ENCODE data around the gene WDR7.

- TF ChIP-seq ATF6 (CRISPR knock-in tag; IDR thresholded peaks at IDR 0.05): no peak
- no peak for TF ChIP-seq ZNF347 (CRISPR knock-in tag; IDR thresholded peaks at IDR 0.05; ENCODE audit: low read depth)
These were observed 76.2 kb downstream of the WDR7 start for GRCh38 chr18:56727399-56727798.

All from K562 (cell line).